T-helper 22 cell (primary cell): ENCODE measurements around the gene WSCD1.

Experiments used
- DNase-seq: peaks from one replicate; pipeline ENCODE4 v3.0.0-alpha.2; 2020; ENCODE audit warnings: low read depth

WSCD1 gene

GRCh38 chr17:6069539-6070429, at the start of gene WSCD1:
TSS of gene WSCD1 (plus strand) at chr17:6070379. CDS start at chr17:6080659, 10,280 bp downstream.
- DNase-seq: no peak

GRCh38 chr17:6021011-6021400, 49.2 kb upstream of the WSCD1 start:
- no peak for DNase-seq

GRCh38 chr17:6021627-6022026, 48.6 kb upstream of the WSCD1 start:
- no peak for DNase-seq

GRCh38 chr17:6023036-6023831, 46.9 kb upstream of the WSCD1 start:
- DNase-seq: no peak

- no peak for DNase-seq
Measured at GRCh38 chr17:6024576-6024975, 45.6 kb upstream of the WSCD1 start.

- no peak for DNase-seq
Measured at GRCh38 chr17:6027342-6028024, 42.7 kb upstream of the WSCD1 start.

GRCh38 chr17:6028294-6028693, 41.9 kb upstream of the WSCD1 start:
- no peak for DNase-seq

GRCh38 chr17:6035801-6036394, 34.3 kb upstream of the WSCD1 start:
- no peak for DNase-seq

- DNase-seq: no peak
Measured at GRCh38 chr17:6040504-6040903, 29.7 kb upstream of the WSCD1 start.

- no peak for DNase-seq
Measured at GRCh38 chr17:6041246-6041645, 28.9 kb upstream of the WSCD1 start.

- no peak for DNase-seq
Measured at GRCh38 chr17:6043405-6043804, 26.8 kb upstream of the WSCD1 start.

- no peak for DNase-seq
Measured at GRCh38 chr17:6044261-6044660, 25.9 kb upstream of the WSCD1 start.

- no peak for DNase-seq
Measured at GRCh38 chr17:6045621-6046357, 24.4 kb upstream of the WSCD1 start.

GRCh38 chr17:6046431-6046830, 23.7 kb upstream of the WSCD1 start:
- DNase-seq: no peak

GRCh38 chr17:6046931-6047330, 23.2 kb upstream of the WSCD1 start:
- DNase-seq: no peak

- no peak for DNase-seq
Measured at GRCh38 chr17:6047966-6048365, 22.2 kb upstream of the WSCD1 start.

- no peak for DNase-seq
Measured at GRCh38 chr17:6048486-6048885, 21.7 kb upstream of the WSCD1 start.

GRCh38 chr17:6052926-6053325, 17.3 kb upstream of the WSCD1 start:
- DNase-seq: no peak

- DNase-seq: no peak
Measured at GRCh38 chr17:6054372-6054771, 15.8 kb upstream of the WSCD1 start.

- no peak for DNase-seq
Measured at GRCh38 chr17:6056104-6056503, 14.1 kb upstream of the WSCD1 start.

- no peak for DNase-seq
Measured at GRCh38 chr17:6057562-6057961, 12.6 kb upstream of the WSCD1 start.

- no peak for DNase-seq
Measured at GRCh38 chr17:6059406-6059805, 10.8 kb upstream of the WSCD1 start.
